SJSA1 (cell line): ENCODE data around the gene RPS28. TPM values are rescaled to one million over a fixed set of nuclear protein-coding genes. Genes with fewer than 3 reads are reported as not detected.
"Not testable (repeated sequence)": the region's sequence is repeated elsewhere in the genome, so short reads cannot be mapped to it uniquely, and the experiment has no call there.

ENCODE experiments used
- DNase-seq, 2 experiments: peaks; one replicate each; pipeline ENCODE4 v3.0.0-alpha.2; 2015 to 2020; ENCODE audit warnings: low spot score in 2 of 2, low read depth in 1 of 2
- H3K27ac ChIP-seq: fragments of 250-450 bp; sonication (Bioruptor Pico); 2 replicates; pipeline ENCODE4 v1.5.1; 2020; ENCODE audit warnings: mild to moderate bottlenecking, moderate library complexity
- H3K27me3 ChIP-seq: fragments of 250-450 bp; sonication (Bioruptor Pico); replicated peaks from 2 replicates; pipeline ENCODE4 v1.5.1; 2020; ENCODE audit warnings: mild to moderate bottlenecking, moderate library complexity
- H3K36me3 ChIP-seq: fragments of 250-450 bp; sonication (Bioruptor Pico); 2 replicates; pipeline ENCODE4 v1.5.1; 2020; ENCODE audit warnings: mild to moderate bottlenecking
- H3K4me1 ChIP-seq: fragments of 250-450 bp; sonication (Bioruptor Pico); replicated peaks from 2 replicates; pipeline ENCODE4 v1.6.1; 2021; ENCODE audit warnings: mild to moderate bottlenecking
- H3K4me3 ChIP-seq: fragments of 250-450 bp; sonication (Bioruptor Pico); 2 replicates; pipeline ENCODE4 v1.5.1; 2020; ENCODE audit warnings: mild to moderate bottlenecking
- H3K9me3 ChIP-seq: fragments of 250-450 bp; sonication (Bioruptor Pico); replicated peaks from 2 replicates; pipeline ENCODE4 v1.5.1; 2020; ENCODE audit warnings: mild to moderate bottlenecking
- total RNA-seq: library from RNA; depleted of rRNA; stranded (reverse); fragments of >200 nt; shearing (Covaris generic); gene quantifications from 2 replicates; pipeline ENCODE4 v1.2.3, GENCODE V29; 2014

The RPS28 gene
- total RNA-seq, 1 experiment from 2014 or later: 220 TPM

DNA sequence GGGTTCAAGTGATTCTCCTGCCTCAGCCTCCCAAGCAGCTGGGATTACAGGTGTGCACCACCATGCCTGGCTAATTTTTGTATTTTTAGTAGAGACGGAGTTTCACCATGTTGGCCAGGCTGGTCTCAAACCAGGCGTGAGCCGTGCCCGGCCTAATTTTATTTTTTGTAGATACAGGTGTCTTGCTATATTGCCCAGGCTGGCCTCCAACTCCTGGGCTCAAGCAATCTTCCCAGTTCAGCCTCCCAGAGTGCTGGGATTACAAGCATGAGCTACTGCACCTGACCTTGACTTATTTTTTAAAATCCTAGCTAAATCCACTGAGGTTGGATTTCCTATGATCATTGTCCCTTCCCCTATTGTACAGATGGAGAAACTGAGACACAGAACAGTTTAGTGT lies 20.2 kb downstream of the RPS28 start:
- H3K27ac ChIP-seq, H3K9me3 ChIP-seq, H3K4me3 ChIP-seq, H3K36me3 ChIP-seq, DNase-seq: not testable (repeated sequence)
- Histone ChIP-seq H3K4me1 (peaks cover 10% of the 10 kb centered on the region), H3K27me3 (peaks cover 11% of the 10 kb centered on the region)

GRCh38 chr19:8342316-8342683 lies 21.0 kb downstream of the RPS28 start:
- Histone ChIP-seq H3K4me1 (peaks cover 9% of the 10 kb centered on the region), H3K9me3 (no peaks in the 10 kb centered on the region), H3K27ac (no peak overlapping the region), H3K36me3 (no peaks in the 10 kb centered on the region), H3K27me3 (peaks cover 11% of the 10 kb centered on the region), H3K4me3 (no peak overlapping the region)
- DNase-seq: no peak

- H3K4me3 ChIP-seq: peak within 1 kb of the TSS; percentile 31
- peaks cover 5% of the 10 kb centered on the region for H3K4me1 ChIP-seq
- peak; percentile 69 to 99 for DNase-seq
- H3K27me3 ChIP-seq: peaks cover 11% of the 10 kb centered on the region
- no peaks in the 10 kb centered on the region for H3K9me3 ChIP-seq
- no peak within 1 kb of the TSS for H3K27ac ChIP-seq
- no peaks in the 10 kb centered on the region for H3K36me3 ChIP-seq
Measured at GRCh38 chr19:8342684-8343482, 21.6 kb downstream of the RPS28 start, which contains the start of gene KANK3. TSS of gene KANK3 (minus strand) at chr19:8343262. CDS start at chr19:8337828, 5,434 bp downstream.

DNA sequence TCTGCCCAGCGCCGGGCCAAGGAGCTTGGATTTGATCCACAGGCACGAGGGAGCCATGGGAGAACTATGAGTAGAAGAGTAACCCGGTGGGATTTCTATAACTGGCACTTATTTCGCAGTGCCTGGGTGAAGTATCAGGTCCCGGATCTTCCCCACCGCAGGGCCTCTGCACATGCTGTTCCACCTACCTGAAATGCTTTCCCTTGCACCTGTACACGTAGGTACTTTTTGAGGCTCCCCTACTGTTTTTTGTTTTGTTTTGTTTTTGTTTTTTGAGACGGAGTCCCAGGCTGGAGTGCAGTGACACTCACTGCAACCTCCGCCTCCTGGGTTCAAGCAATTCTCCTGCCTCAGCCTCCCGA lies 22.2 kb downstream of the RPS28 start:
- Histone ChIP-seq H3K27me3 (peaks cover 11% of the 10 kb centered on the region), H3K36me3 (no peaks in the 10 kb centered on the region), H3K27ac (no peak overlapping the region), H3K9me3 (no peaks in the 10 kb centered on the region), H3K4me3 (no peak overlapping the region), H3K4me1 (peaks cover 5% of the 10 kb centered on the region)
- DNase-seq: no peak

- DNase-seq, H3K9me3 ChIP-seq, H3K4me3 ChIP-seq, H3K36me3 ChIP-seq, H3K27ac ChIP-seq, H3K27me3 ChIP-seq: not testable (repeated sequence)
- peaks cover 11% of the 10 kb centered on the region for H3K4me1 ChIP-seq
Measured at GRCh38 chr19:8349629-8350372, 28.5 kb downstream of the RPS28 start.

- no peaks in the 10 kb centered on the region; the same call in 1 of the 2 replicates for H3K27me3 ChIP-seq
- no peak for DNase-seq
- H3K4me3 ChIP-seq: no peak overlapping the region
- no peaks in the 10 kb centered on the region for H3K36me3 ChIP-seq
- no peak overlapping the region for H3K27ac ChIP-seq
- H3K9me3 ChIP-seq: no peaks in the 10 kb centered on the region
- peaks cover 34% of the 10 kb centered on the region for H3K4me1 ChIP-seq
Measured at GRCh38 chr19:8352134-8352827, 31.0 kb downstream of the RPS28 start.

DNA sequence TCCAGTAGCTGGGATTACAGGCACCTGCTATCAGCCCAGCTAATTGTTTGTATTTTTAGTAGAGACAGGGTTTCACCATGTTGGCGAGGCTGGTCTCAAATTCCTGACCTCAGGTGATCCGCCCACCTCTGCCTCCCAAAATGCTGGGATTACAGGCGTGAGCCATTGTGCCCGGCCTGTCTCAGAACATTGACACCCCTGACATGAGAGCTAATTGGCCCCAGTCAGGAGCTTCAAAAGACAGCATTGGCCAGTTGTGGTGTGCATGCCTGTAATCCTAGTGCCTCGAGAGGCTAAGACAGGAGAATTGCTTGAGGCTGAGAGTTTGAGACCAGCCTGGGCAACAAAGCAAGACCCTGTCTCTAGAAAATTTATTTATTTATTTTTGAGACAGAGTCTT lies 31.5 kb downstream of the RPS28 start:
- peaks cover 34% of the 10 kb centered on the region for H3K4me1 ChIP-seq
- H3K4me3 ChIP-seq, DNase-seq: not testable (repeated sequence)

GRCh38 chr19:8355631-8356402 lies 34.5 kb downstream of the RPS28 start:
- Histone ChIP-seq H3K4me3 (no peak overlapping the region), H3K27me3 (no peaks in the 10 kb centered on the region), H3K36me3 (no peaks in the 10 kb centered on the region), H3K9me3 (no peaks in the 10 kb centered on the region), H3K4me1 (peaks cover 34% of the 10 kb centered on the region), H3K27ac (peak overlapping the region; percentile 14)
- peak; percentile 86 to 89 for DNase-seq

More for the DNA sequence above, 31.5 kb downstream of the RPS28 start:
- not testable (repeated sequence) for H3K27me3 ChIP-seq, H3K36me3 ChIP-seq, H3K27ac ChIP-seq, H3K9me3 ChIP-seq

DNA sequence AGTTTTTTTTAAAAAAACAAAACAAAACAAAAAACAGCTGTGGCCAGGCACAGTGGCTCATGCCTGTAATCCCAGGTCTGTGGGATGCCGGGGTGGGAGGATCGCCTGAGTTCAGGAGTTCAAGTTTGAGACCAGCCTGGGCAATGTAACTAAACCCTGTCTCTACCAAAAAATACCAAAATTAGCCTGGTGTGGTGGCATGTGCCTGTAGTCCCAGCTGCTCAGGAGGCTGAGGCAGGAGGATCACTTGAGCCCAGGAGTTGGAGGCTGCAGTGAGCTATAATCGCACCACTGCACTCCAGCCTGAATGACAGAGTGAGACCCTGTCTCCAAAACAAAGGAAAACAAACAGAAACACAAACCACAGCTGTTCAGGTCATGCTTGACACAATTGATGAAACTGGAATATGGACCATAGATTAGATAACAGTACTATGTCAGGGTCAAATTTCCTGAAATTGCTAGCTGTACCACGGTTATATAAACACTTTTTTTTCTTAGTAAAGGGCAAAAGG lies 35.8 kb downstream of the RPS28 start:
- H3K27ac ChIP-seq: no peak overlapping the region
- no peaks in the 10 kb centered on the region for H3K27me3 ChIP-seq
- H3K4me1 ChIP-seq: peaks cover 40% of the 10 kb centered on the region
- no peaks in the 10 kb centered on the region for H3K9me3 ChIP-seq
- no peaks in the 10 kb centered on the region for H3K36me3 ChIP-seq
- H3K4me3 ChIP-seq: no peak overlapping the region
- no peak for DNase-seq

GRCh38 chr19:8358948-8359347 lies 37.7 kb downstream of the RPS28 start:
- Histone ChIP-seq H3K4me3 (no peak overlapping the region), H3K27ac (no peak overlapping the region), H3K4me1 (peaks cover 45% of the 10 kb centered on the region), H3K9me3 (peaks cover 5% of the 10 kb centered on the region), H3K36me3 (no peaks in the 10 kb centered on the region), H3K27me3 (no peaks in the 10 kb centered on the region)
- DNase-seq: no peak

DNA sequence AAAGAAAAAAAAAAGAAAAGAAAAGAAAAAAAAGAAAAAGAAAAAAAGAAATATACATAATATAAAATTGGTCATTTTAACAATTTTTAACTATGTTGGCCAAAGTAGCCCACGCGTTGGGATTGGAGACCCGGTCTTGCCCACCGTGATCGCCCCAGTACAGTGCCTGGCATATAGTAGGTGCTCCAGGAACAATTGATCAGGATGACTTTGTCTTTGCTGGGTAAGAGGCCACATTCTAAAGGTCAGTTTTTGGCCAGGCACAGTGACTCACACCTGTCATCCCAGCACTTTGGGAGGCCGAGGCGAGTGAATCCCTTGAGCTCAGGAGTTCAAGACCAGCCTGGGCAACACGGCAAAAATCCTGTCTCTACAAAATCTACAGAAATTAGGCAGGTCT lies 38.9 kb downstream of the RPS28 start:
- H3K27me3 ChIP-seq: no peaks in the 10 kb centered on the region
- H3K36me3 ChIP-seq: no peaks in the 10 kb centered on the region
- no peak for DNase-seq
- peaks cover 5% of the 10 kb centered on the region for H3K9me3 ChIP-seq
- no peak overlapping the region for H3K27ac ChIP-seq
- peaks cover 40% of the 10 kb centered on the region for H3K4me1 ChIP-seq
- H3K4me3 ChIP-seq: no peak overlapping the region

DNA sequence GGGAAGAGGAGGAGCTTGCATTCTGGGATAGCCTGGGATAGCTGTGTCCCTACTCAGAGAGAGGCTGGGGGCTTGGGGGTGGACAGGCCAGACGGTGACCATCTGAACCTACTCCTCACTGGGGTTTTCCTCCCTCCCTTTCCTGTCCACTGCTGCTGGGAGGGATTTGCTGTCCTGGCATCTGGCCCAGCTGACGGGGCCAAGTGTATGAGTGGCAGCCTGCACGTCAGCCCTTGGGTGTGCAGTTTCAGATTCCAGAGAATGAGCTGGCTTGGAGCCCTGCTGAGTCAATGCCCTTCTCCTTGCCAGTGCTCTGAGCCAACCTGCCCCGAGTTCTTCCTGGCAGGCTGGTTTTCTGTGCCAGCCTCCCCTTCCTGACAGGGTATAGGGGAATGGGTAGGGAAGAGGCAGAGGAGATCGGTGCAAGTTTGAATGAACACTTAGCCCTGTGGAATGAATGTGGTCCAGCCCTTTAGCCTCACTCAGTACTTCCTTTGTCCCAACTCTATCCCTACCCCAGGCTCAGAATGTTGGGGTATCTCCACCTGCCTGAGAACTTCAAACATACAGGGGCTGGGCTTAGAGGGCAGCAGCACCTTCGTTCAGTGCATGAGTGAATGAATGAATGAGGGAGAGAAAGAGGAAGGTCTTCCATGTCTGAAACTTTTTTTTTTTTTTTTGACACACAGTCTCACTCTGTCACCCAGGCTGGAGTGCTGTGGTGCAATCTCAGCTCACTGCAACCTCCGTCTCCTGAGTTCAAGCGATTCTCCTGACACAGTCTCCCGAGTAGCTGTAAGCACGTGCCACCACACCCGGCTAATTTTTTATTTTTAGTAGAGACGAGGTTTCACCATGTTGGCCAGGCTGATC lies 40.9 kb downstream of the RPS28 start:
- no peaks in the 10 kb centered on the region for H3K27me3 ChIP-seq
- 0 out of 2 replicates have a peak overlapping the region, but pooled peaks have one; percentile 20 for H3K27ac ChIP-seq
- peaks cover 5% of the 10 kb centered on the region for H3K9me3 ChIP-seq
- H3K36me3 ChIP-seq: no peaks in the 10 kb centered on the region
- peaks cover 32% of the 10 kb centered on the region for H3K4me1 ChIP-seq
- no peak overlapping the region for H3K4me3 ChIP-seq
- DNase-seq: peak; percentile 84 to 95
